ENCODE data around the gene AACS.

The AACS gene

DNA sequence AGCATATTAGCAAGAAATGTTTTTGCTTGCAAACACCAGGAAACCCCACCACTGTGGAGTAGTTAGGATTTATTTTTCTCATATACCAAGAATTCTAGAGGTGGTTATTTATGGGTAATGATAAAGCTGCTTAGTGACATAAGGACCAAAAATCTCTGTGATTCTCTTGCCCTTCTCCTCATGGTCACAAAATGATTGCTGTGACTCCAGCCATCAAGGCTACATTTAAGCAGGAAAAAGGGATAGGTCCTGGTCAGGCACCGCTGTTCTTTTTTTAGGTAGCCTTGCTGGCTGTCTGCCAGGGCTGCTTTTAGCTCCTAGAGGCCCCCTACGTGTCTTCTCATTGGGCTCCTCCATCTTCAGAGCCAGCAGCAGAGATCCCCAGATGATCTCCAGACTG lies 104.2 kb downstream of the AACS start:
- Histone ChIP-seq H3K27ac (no peak overlapping the region), H3K4me3 (no peak overlapping the region)
- TF ChIP-seq, protein P1, sequence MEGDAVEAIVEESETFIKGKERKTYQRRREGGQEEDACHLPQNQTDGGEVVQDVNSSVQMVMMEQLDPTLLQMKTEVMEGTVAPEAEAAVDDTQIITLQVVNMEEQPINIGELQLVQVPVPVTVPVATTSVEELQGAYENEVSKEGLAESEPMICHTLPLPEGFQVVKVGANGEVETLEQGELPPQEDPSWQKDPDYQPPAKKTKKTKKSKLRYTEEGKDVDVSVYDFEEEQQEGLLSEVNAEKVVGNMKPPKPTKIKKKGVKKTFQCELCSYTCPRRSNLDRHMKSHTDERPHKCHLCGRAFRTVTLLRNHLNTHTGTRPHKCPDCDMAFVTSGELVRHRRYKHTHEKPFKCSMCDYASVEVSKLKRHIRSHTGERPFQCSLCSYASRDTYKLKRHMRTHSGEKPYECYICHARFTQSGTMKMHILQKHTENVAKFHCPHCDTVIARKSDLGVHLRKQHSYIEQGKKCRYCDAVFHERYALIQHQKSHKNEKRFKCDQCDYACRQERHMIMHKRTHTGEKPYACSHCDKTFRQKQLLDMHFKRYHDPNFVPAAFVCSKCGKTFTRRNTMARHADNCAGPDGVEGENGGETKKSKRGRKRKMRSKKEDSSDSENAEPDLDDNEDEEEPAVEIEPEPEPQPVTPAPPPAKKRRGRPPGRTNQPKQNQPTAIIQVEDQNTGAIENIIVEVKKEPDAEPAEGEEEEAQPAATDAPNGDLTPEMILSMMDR (IDR thresholded peaks at IDR 0.05), result no peak
- DNase-seq (ENCODE audit: low spot score), result no peak

DNA sequence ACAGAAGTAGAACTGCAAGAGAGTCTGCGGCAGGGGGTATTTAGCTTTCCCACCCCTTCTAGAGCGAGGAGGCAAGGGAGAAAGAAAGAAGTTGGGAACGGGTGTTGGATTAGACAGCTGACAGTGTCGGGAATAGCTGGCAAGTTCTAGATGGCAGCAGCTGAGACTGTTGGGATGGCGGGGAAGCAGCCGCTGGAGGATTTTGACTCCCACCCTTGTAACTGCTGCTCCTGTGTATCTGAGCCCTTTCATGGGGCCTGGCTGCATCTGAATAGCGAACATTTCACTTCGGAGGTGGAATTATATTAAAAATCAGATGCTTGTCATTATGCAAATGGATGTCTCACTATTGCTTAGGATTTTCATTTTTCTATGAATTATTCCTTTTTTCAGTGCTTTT lies 104.6 kb downstream of the AACS start:
- Histone ChIP-seq H3K27ac (no peak overlapping the region), H3K4me3 (no peak overlapping the region)
- TF ChIP-seq, protein P1 (IDR thresholded peaks at IDR 0.05), result no peak
- no peak for DNase-seq (ENCODE audit: low spot score)

DNA sequence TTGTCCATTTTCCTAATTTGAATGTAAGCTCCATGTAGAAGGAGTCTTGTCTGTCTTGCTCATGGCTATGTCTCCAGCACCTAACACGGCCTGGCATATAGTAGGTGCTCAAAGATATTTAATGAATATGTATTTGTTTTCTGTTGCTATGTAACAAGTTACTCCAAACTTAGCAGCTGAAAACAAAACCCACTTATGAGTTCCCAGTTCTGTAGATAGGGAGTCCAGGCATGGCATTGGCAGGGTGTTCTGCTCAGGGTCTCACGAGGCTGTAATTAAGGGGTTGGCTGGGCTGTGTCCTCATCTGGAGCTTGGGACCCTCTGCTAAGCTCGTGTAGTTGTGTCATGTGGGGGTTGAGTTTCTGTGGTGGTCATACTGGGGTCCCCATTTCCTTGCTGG lies 106.0 kb downstream of the AACS start:
- H3K4me3 ChIP-seq, result no peak overlapping the region
- TF ChIP-seq, protein P1 (IDR thresholded peaks at IDR 0.05), result no peak

DNA sequence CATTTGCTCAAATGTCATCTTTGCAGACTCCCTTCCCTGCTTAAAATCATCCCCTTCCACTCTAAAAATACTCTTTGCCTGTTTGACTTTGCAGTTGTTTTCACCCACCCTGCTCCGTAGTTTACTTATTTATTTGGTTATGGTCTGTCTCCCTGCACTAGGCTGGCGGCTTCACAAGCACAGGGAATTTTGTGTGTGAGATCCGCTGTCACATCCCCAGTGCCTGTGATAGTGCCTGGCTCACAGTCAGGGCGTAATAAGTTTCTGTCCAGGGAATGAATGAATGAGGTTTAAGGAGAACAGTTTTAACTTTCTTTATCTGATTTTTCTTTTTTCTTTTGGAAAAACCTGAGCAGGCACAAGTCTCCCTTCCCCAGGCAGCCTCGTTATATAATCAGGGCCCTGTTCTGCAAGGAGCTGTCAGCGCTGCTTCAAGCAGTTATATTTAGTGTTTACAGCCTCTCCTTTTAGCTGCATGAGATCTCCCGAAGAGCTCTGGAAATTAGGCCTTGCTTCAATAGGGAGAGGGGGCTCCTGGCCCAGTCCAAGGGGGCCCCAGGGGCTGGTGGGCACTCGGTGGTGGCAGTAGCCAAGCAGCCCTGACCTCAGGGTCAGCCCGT lies 107.1 kb downstream of the AACS start:
- DNase-seq (ENCODE audit: low spot score), result no peak
- TF ChIP-seq, protein P1 (IDR thresholded peaks at IDR 0.05), result no peak
- Histone ChIP-seq H3K27ac (no peak overlapping the region), H3K4me3 (no peak overlapping the region)

More for the DNA sequence above, 106.0 kb downstream of the AACS start:
- no peak for DNase-seq (ENCODE audit: low spot score)
- H3K27ac ChIP-seq, result no peak overlapping the region

DNA sequence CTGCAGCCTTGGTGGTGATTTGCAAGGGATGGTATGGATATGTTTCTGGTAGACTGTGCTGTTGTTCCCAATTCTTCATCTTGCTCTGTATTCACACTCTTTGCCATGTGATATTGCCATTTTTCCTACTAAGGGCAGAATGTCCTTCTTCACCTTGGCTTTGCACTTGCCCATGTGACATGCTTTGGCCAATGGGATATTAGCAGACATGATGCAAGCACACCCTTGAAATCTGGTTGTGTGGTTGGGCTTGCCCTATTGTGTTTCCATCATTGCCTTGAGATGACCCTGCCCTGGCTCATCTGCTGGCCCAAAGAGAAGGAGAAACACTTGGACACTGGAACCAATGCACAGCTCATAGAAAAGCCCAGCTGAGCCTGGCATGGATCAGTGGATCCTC lies 110.3 kb downstream of the AACS start:
- H3K4me3 ChIP-seq, result no peak overlapping the region
- DNase-seq (ENCODE audit: low spot score), result no peak
- TF ChIP-seq, protein P1 (IDR thresholded peaks at IDR 0.05), result no peak
- no peak overlapping the region for H3K27ac ChIP-seq

DNA sequence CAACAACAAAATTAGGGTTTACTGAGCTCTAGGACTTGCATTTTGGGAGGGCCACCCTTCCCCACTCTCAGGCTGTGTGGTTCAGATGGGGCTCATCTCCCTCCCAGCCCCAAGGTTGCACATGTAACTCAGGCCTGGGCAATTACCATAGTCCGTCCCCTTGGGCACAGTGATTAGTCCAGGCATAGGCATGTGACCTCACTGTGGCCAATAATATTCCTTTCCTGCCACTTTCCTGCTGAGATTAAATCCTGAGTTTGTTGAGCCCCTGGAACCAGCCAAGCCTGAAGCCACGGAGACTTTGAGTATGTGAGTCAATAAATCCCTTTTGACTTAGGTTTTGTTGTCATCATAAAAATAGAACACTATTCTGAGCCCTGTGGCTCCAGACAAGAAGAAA lies 113.0 kb downstream of the AACS start:
- H3K4me3 ChIP-seq, result no peak overlapping the region
- H3K27ac ChIP-seq, result no peak overlapping the region
- TF ChIP-seq, protein P1 (IDR thresholded peaks at IDR 0.05), result no peak
- no peak for DNase-seq (ENCODE audit: low spot score)

DNA sequence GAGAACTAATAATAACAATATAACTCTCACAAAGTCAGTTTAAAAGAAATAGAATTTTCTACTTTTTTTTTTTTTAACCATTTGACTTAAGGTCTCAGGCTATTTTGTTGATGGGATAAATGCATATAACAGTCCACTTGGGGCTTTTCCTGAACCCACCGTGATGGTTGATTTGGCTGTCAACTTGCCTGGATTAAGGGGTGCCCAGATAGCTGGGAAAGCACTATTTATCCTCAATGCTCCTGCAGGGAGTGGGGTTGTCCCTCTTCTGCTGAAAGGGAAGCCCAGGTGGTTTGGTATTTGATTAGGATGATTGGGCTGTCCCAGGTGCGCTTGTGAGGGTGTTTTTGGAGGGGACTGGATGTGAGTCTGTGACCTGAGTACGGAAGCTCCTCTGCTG lies 114.9 kb downstream of the AACS start:
- no peak overlapping the region for H3K27ac ChIP-seq
- TF ChIP-seq, protein P1 (IDR thresholded peaks at IDR 0.05), result no peak
- no peak for DNase-seq (ENCODE audit: low spot score)
- H3K4me3 ChIP-seq, result no peak overlapping the region
